Loucy (cell line): ENCODE data around the gene ZNF763.
"Not testable (repeated sequence)": the region's sequence is repeated elsewhere in the genome, so short reads cannot be mapped to it uniquely, and the experiment has no call there.

Source experiments
- EZH2phosphoT487 ChIP-seq: fragments of 200-600 bp; IDR thresholded peaks from 2 replicates; pipeline ENCODE4 v1.6.1; 2018; ENCODE audit warnings: antibody characterized with exemption, mild to moderate bottlenecking, moderate library complexity, borderline replicate concordance
- TF ChIP-seq, protein P1 (sequence below): fragments of 200-600 bp; sonication (generic); conservative IDR thresholded peaks from 2 replicates; pipeline ENCODE4 v1.5.1; 2014; ENCODE audit warnings: mild to moderate bottlenecking, antibody characterized with exemption, low read length

DNA sequence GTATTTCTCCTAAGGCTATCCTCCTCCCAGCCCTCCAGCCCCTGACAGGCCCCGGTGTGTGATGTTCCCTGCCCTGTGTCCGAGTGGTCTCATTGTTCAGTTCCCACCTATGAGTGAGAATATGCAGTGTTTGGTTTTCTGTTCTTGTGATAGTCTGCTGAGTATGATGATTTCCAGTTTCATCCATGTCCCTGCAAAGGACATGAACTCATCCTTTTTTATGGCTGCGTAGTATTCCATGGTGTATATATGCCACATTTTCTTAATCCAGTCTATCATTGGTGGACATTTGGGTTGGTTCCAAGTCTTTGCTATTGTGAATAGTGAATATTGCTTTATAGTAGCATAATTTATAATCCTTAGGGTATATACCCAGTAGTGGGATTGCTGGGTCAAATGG lies 29.0 kb upstream of the ZNF763 start:
- TF ChIP-seq, protein P1, sequence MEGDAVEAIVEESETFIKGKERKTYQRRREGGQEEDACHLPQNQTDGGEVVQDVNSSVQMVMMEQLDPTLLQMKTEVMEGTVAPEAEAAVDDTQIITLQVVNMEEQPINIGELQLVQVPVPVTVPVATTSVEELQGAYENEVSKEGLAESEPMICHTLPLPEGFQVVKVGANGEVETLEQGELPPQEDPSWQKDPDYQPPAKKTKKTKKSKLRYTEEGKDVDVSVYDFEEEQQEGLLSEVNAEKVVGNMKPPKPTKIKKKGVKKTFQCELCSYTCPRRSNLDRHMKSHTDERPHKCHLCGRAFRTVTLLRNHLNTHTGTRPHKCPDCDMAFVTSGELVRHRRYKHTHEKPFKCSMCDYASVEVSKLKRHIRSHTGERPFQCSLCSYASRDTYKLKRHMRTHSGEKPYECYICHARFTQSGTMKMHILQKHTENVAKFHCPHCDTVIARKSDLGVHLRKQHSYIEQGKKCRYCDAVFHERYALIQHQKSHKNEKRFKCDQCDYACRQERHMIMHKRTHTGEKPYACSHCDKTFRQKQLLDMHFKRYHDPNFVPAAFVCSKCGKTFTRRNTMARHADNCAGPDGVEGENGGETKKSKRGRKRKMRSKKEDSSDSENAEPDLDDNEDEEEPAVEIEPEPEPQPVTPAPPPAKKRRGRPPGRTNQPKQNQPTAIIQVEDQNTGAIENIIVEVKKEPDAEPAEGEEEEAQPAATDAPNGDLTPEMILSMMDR: not testable (repeated sequence)
- TF ChIP-seq EZH2phosphoT487: not testable (repeated sequence)
